Prostate gland (tissue), 2 donors: ENCODE measurements around the gene TNS3. TPM values are rescaled to one million over a fixed set of nuclear protein-coding genes. Genes with fewer than 3 reads are reported as not detected.
"Not testable (repeated sequence)": the region's sequence is repeated elsewhere in the genome, so short reads cannot be mapped to it uniquely, and the experiment has no call there.

ENCODE experiments used
- DNase-seq: peaks from one replicate; pipeline ENCODE4 v3.0.0-alpha.2; 2019; ENCODE audit warnings: low spot score
- H3K27ac ChIP-seq, 2 donors: fragments of 200-600 bp; sonication (generic); 2 replicates each; pipeline ENCODE4 v1.5.1; 2017 to 2019
- H3K27me3 ChIP-seq: fragments of 200-600 bp; sonication (generic); replicated peaks from 2 replicates; pipeline ENCODE4 v1.5.1; 2019; ENCODE audit not compliant: insufficient read depth
- H3K36me3 ChIP-seq, 2 donors: fragments of 200-600 bp; sonication (generic); 1 replicate in 1 of 2; 2 replicates in 1 of 2; pipeline versions ENCODE4 v1.5.1 to v1.8.1; 2017 to 2019
- H3K4me1 ChIP-seq: fragments of 200-600 bp; sonication (generic); replicated peaks from 2 replicates; pipeline ENCODE4 v1.5.1; 2019
- H3K4me3 ChIP-seq, 2 donors: fragments of 200-600 bp; sonication (generic); 2 replicates each; pipeline ENCODE4 v1.5.1; 2017 to 2019
- H3K9me3 ChIP-seq: fragments of 200-600 bp; sonication (generic); 2 replicates; pipeline ENCODE4 v1.5.1; 2017
- CTCF ChIP-seq, 4 experiments: fragments of 200-600 bp in 2 of 4; fragments of 450-650 bp in 2 of 4; sonication (generic) in 2 of 4; IDR thresholded peaks; 1 replicate in 3 of 4; 2 replicates in 1 of 4; pipeline ENCODE4 v1.5.1; 2016 to 2019; ENCODE audit warnings: antibody characterized with exemption in 4 of 4, mild to moderate bottlenecking in 2 of 4, moderate library complexity in 2 of 4
- POLR2A ChIP-seq: fragments of 450-650 bp; IDR thresholded peaks from one replicate; pipeline ENCODE4 v1.6.1; 2016; ENCODE audit warnings: antibody characterized with exemption, mild to moderate bottlenecking
- POLR2AphosphoS5 ChIP-seq: sonication (generic); formaldehyde crosslinking; IDR thresholded peaks from one replicate; pipeline ENCODE4 v1.6.1; 2017; ENCODE audit warnings: antibody characterized with exemption
- WGBS: methylation state at CpG from one replicate; pipeline ENCODE4 v1.1.5; 2018; 5-methylcytosine and 5-hydroxymethylcytosine counted together
- intact Hi-C: fragments of 100-400 bp; cut with DNase I; formaldehyde crosslinking; loops from one replicate; pipeline ENCODE4 v1.14.2; 2022
- total RNA-seq, 2 donors: library from RNA; depleted of rRNA; stranded (reverse); fragments of >200 nt; gene quantifications; one replicate each; pipeline ENCODE4 v1.1.0, GENCODE V29; 2016

TNS3 gene
- total RNA-seq, 2 donors from 2014 or later: 19.5 to 95.8 TPM

- H3K9me3 ChIP-seq: no peaks in the 10 kb centered on the region
- DNase-seq: no peak
- H3K4me1 ChIP-seq: no peaks in the 10 kb centered on the region
- H3K27ac ChIP-seq: no peak overlapping the region
- intact Hi-C loops: loop anchor here (5.0 kb wide), 2 partner anchors 126 to 171 kb away; no protein-coding TSS in a partner anchor
- H3K4me3 ChIP-seq: no peak overlapping the region
- H3K27me3 ChIP-seq: no peaks in the 10 kb centered on the region
- TF ChIP-seq POLR2AphosphoS5 (no peak), POLR2A (no peak), CTCF (IDR thresholded peaks at IDR 0.05) (no peak)
- H3K36me3 ChIP-seq: no peaks in the 10 kb centered on the region
- WGBS: 85% methylated on average over 6 of the region's 6 CpGs
Measured at GRCh38 chr7:47266799-47267198, 315.1 kb downstream of the TNS3 start.

- H3K27ac ChIP-seq: no peak overlapping the region
Measured at GRCh38 chr7:47266131-47266706, 315.7 kb downstream of the TNS3 start.

GRCh38 chr7:47265621-47266020, 316.3 kb downstream of the TNS3 start:
- no peak for DNase-seq
- Histone ChIP-seq H3K9me3 (no peaks in the 10 kb centered on the region), H3K4me1 (no peaks in the 10 kb centered on the region), H3K36me3 (no peaks in the 10 kb centered on the region), H3K4me3 (no peak overlapping the region), H3K27me3 (no peaks in the 10 kb centered on the region), H3K27ac (no peak overlapping the region)
- WGBS: 94% methylated on average over 4 of the region's 4 CpGs
- intact Hi-C loops: loop anchor here (5.0 kb wide), 2 partner anchors 127 to 172 kb away; no protein-coding TSS in a partner anchor
- TF ChIP-seq CTCF (IDR thresholded peaks at IDR 0.05): no peak
- TF ChIP-seq POLR2A: no peak
- TF ChIP-seq POLR2AphosphoS5: no peak

More at GRCh38 chr7:47266131-47266706, 315.7 kb downstream of the TNS3 start:
- 25% methylated on average over 7 of the region's 7 CpGs for WGBS
- no peak for TF ChIP-seq POLR2A
- peak; percentile 80 to 94 (median 88) for TF ChIP-seq CTCF (IDR thresholded peaks at IDR 0.05)
- peak; percentile 28 for TF ChIP-seq POLR2AphosphoS5
- Histone ChIP-seq H3K27me3 (no peaks in the 10 kb centered on the region), H3K9me3 (no peaks in the 10 kb centered on the region), H3K36me3 (no peaks in the 10 kb centered on the region), H3K4me1 (no peaks in the 10 kb centered on the region), H3K4me3 (no peak overlapping the region)
- intact Hi-C loops: loop anchor here (5.0 kb wide), 2 partner anchors 126 to 171 kb away; no protein-coding TSS in a partner anchor
- peak; percentile 16 for DNase-seq

- H3K36me3 ChIP-seq: no peaks in the 10 kb centered on the region
- no peak overlapping the region for H3K4me3 ChIP-seq
- TF ChIP-seq POLR2AphosphoS5 (no peak), CTCF (IDR thresholded peaks at IDR 0.05) (no peak), POLR2A (no peak)
- H3K27me3 ChIP-seq: no peaks in the 10 kb centered on the region
- no peak overlapping the region for H3K27ac ChIP-seq
- intact Hi-C loops: no loop called here
- H3K4me1 ChIP-seq: no peaks in the 10 kb centered on the region
- H3K9me3 ChIP-seq: no peaks in the 10 kb centered on the region
- no peak for DNase-seq
- WGBS: 71% methylated on average over 8 of the region's 8 CpGs
Measured at GRCh38 chr7:47264021-47264651, 317.8 kb downstream of the TNS3 start.

- no peaks in the 10 kb centered on the region for H3K4me1 ChIP-seq
- intact Hi-C loops: no loop called here
- 68% methylated on average over 3 of the region's 3 CpGs for whole genome bisulfite sequencing
- H3K36me3 ChIP-seq: no peaks in the 10 kb centered on the region
- no peaks in the 10 kb centered on the region for H3K27me3 ChIP-seq
- no peak overlapping the region for H3K27ac ChIP-seq
- no peak overlapping the region for H3K4me3 ChIP-seq
- no peak for DNase-seq
- H3K9me3 ChIP-seq: no peaks in the 10 kb centered on the region
- TF ChIP-seq CTCF (IDR thresholded peaks at IDR 0.05): no peak
Measured at GRCh38 chr7:47262881-47263280, 319.0 kb downstream of the TNS3 start.

- intact Hi-C loops, H3K27ac ChIP-seq, H3K4me1 ChIP-seq, H3K27me3 ChIP-seq, H3K36me3 ChIP-seq, DNase-seq, H3K4me3 ChIP-seq, H3K9me3 ChIP-seq: not testable (repeated sequence)
- 94% methylated on average over 11 of the region's 11 CpGs for WGBS
Measured at GRCh38 chr7:47262160-47262559, 319.8 kb downstream of the TNS3 start.
